ENCODE results near the gene TMEM115.

The TMEM115 gene

GRCh38 chr3:50388016-50388719 is 28.8 kb upstream of the TMEM115 start:
- no peak for DNase-seq (ENCODE audit: low read depth)
- peak; percentile 36 for TF ChIP-seq CTCF (IDR thresholded peaks at IDR 0.05; ENCODE audit: low read depth, low read length, missing control alignments)
- H3K4me3 ChIP-seq (ENCODE audit: low read depth, low read length) = no peak overlapping the region

DNA sequence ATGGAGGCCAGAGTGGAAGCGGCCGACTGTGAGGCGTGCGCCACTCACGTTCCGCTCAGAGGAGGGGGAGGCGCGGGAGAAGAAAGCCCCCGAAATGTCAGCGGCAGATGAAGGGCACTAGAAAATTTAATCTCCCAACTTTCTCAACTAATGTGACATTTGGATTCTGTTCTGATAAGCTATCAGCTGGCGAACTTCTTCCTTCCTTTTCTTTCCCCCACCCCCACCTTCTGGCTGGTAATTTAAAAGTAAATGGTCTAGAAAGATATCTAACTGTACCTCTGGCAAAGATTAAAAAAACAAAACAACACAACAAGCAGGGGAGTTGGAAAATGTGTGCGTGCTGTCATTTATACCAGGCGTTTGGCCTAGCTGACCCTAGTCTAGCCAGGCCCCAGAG is 26.4 kb upstream of the TMEM115 start:
- H3K4me3 ChIP-seq (ENCODE audit: low read depth, low read length) = no peak overlapping the region
- TF ChIP-seq CTCF (IDR thresholded peaks at IDR 0.05; ENCODE audit: low read depth, low read length, missing control alignments) = no peak
- DNase-seq (ENCODE audit: low read depth) = no peak

DNA sequence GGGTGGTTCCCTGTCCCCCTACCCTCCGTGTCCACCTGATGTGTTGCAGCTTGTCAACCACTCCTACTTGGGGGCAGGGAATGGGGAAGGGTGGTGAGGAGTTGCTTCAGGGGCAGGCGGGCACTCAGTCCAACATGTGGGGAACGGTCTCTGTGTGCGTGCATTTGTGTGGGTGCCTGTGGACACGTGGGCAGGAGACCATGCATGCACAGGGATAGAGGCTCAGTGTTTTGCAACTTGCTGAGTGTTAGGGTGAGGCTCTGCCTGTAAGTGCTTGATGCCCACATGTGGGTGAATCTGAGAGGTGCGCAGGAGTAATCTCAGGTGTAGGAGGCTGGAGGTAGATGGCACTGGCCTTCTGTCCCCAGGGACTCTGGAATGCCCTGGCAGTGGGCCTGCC is 24.4 kb upstream of the TMEM115 start:
- no peak for TF ChIP-seq CTCF (IDR thresholded peaks at IDR 0.05; ENCODE audit: low read depth, low read length, missing control alignments)
- H3K4me3 ChIP-seq (ENCODE audit: low read depth, low read length) = no peak overlapping the region
- no peak for DNase-seq (ENCODE audit: low read depth)

- DNase-seq (ENCODE audit: low read depth) = no peak
- H3K4me3 ChIP-seq (ENCODE audit: low read depth, low read length) = no peak overlapping the region
- no peak for TF ChIP-seq CTCF (IDR thresholded peaks at IDR 0.05; ENCODE audit: low read depth, low read length, missing control alignments)
Measured at GRCh38 chr3:50382722-50383121, 23.4 kb upstream of the TMEM115 start.

DNA sequence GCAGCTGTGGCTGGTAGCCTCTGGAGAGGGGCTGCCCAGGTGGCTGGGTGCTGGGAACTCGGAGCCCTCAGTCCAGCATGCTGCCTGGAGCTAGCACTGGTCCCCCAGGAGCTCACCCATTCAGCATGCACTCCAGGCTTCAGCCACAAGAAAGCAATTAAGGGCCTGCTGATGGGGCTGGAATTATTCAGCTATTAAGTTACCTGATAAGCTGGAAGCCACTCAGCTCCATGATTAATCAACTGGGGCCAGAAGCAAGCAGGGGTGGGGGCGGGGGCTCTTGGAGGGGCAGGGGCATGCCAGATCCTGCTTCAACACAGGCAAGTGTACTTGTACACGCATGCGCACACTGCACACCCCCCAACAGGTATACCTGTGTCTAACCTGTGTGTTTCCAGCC is 22.1 kb upstream of the TMEM115 start:
- TF ChIP-seq CTCF (IDR thresholded peaks at IDR 0.05; ENCODE audit: low read depth, low read length, missing control alignments) = no peak

GRCh38 chr3:50380405-50381085 is 21.2 kb upstream of the TMEM115 start:
- no peak overlapping the region for H3K4me3 ChIP-seq (ENCODE audit: low read depth, low read length)
- no peak for TF ChIP-seq CTCF (IDR thresholded peaks at IDR 0.05; ENCODE audit: low read depth, low read length, missing control alignments)
- DNase-seq (ENCODE audit: low read depth) = no peak

More for the DNA sequence above, 22.1 kb upstream of the TMEM115 start:
- H3K4me3 ChIP-seq (ENCODE audit: low read depth, low read length) = no peak overlapping the region
- no peak for DNase-seq (ENCODE audit: low read depth)

DNA sequence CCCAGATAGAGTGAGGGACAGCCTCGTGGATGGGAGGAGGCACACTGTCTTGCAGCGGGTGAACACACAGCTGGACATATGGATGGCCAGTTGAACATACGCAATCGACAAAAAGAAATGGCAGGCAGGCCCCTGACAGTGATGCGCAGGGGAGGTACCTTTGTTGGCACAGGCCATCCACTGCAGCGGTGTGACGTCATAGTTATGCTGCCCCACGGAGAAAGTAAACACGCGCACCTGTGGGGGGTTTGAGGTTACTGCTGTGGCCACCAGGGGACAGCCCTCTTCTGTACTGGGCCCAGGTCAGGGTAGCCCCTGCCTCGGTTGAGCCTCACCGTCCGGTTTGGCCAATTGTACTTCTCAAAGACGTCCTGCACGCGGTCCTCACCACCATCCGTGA is 19.4 kb upstream of the TMEM115 start:
- DNase-seq (ENCODE audit: low read depth) = no peak
- TF ChIP-seq CTCF (IDR thresholded peaks at IDR 0.05; ENCODE audit: low read depth, low read length, missing control alignments) = no peak

More for the DNA sequence above, 19.4 kb upstream of the TMEM115 start:
- no peak overlapping the region for H3K4me3 ChIP-seq (ENCODE audit: low read depth, low read length)

All from GM12864 (cell line).